H9 (cell line): ENCODE data around the gene FAM180A. TPM values are rescaled to one million over a fixed set of nuclear protein-coding genes. Genes with fewer than 3 reads are reported as not detected.

Experiments
- DNase-seq: peaks from one replicate; pipeline ENCODE4 v3.0.0-alpha.2; 2017
- H2AFZ ChIP-seq: one replicate; pipeline ENCODE4 v1.6.1; 2013; ENCODE audit warnings: mild to moderate bottlenecking, low read length, control low read depth, moderate library complexity
- H2AK5ac ChIP-seq: 2 replicates; pipeline ENCODE4 v1.6.1; 2013; ENCODE audit warnings: low read length, control low read depth, mixed read lengths; ENCODE audit not compliant: insufficient read length
- H2BK120ac ChIP-seq: one replicate; pipeline ENCODE4 v1.6.1; 2013; ENCODE audit warnings: low read depth, mild to moderate bottlenecking, low read length, control low read depth, inconsistent platforms; ENCODE audit not compliant: poor library complexity, severe bottlenecking
- H2BK12ac ChIP-seq: 2 replicates; pipeline ENCODE4 v1.6.1; 2013; ENCODE audit warnings: low read length, control low read depth, mixed read lengths, low read depth; ENCODE audit not compliant: insufficient read length
- H2BK15ac ChIP-seq: 2 replicates; pipeline ENCODE4 v1.6.1; 2013; ENCODE audit warnings: low read depth, low read length, control low read depth
- H2BK20ac ChIP-seq: one replicate; pipeline ENCODE4 v1.6.1; 2013; ENCODE audit warnings: low read depth, mild to moderate bottlenecking, low read length, control low read depth, inconsistent platforms; ENCODE audit not compliant: poor library complexity, severe bottlenecking
- H2BK5ac ChIP-seq: 2 replicates; pipeline ENCODE4 v1.6.1; 2013; ENCODE audit warnings: low read length, control low read depth, mixed read lengths; ENCODE audit not compliant: insufficient read length
- H3K14ac ChIP-seq: 2 replicates; pipeline ENCODE4 v1.6.1; 2013; ENCODE audit warnings: low read length, control low read depth; ENCODE audit not compliant: insufficient read depth
- H3K18ac ChIP-seq: 2 replicates; pipeline ENCODE4 v1.6.1; 2013; ENCODE audit warnings: low read depth, mild to moderate bottlenecking, mixed read lengths, low read length, control low read depth; ENCODE audit not compliant: insufficient read length
- H3K23ac ChIP-seq: 2 replicates; pipeline ENCODE4 v1.6.1; 2013; ENCODE audit warnings: low read length, control low read depth, mixed read lengths, low read depth; ENCODE audit not compliant: insufficient read length
- H3K23me2 ChIP-seq: 2 replicates; pipeline ENCODE4 v1.6.1; 2013; ENCODE audit warnings: low read depth, mild to moderate bottlenecking, mixed read lengths, low read length, control low read depth; ENCODE audit not compliant: insufficient read length, poor library complexity, severe bottlenecking
- H3K27ac ChIP-seq: 2 replicates; pipeline ENCODE4 v1.5.1; 2013; ENCODE audit warnings: low read length, control low read depth, mixed read lengths, low read depth; ENCODE audit not compliant: insufficient read length
- H3K27me3 ChIP-seq: 2 replicates; pipeline ENCODE4 v1.6.1; 2013; ENCODE audit warnings: low read length, control low read depth, inconsistent platforms; ENCODE audit not compliant: insufficient read depth
- H3K4ac ChIP-seq: 2 replicates; pipeline ENCODE4 v1.6.1; 2013; ENCODE audit warnings: low read depth, mild to moderate bottlenecking, control low read depth, inconsistent platforms, low read length, moderate library complexity
- H3K4me1 ChIP-seq: 2 replicates; pipeline ENCODE4 v1.6.1; 2013; ENCODE audit warnings: low read length, control low read depth, inconsistent platforms; ENCODE audit not compliant: insufficient read depth
- H3K4me2 ChIP-seq: 2 replicates; pipeline ENCODE4 v1.6.1; 2013; ENCODE audit warnings: low read length, control low read depth, mixed read lengths; ENCODE audit not compliant: insufficient read length, insufficient read depth
- H3K56ac ChIP-seq: 2 replicates; pipeline ENCODE4 v1.6.1; 2013; ENCODE audit warnings: low read depth, mild to moderate bottlenecking, mixed read lengths, low read length, control low read depth; ENCODE audit not compliant: insufficient read length
- H3K79me1 ChIP-seq: 2 replicates; pipeline ENCODE4 v1.6.1; 2013; ENCODE audit warnings: low read depth, mild to moderate bottlenecking, moderate library complexity, low read length, control low read depth, inconsistent platforms; ENCODE audit not compliant: insufficient read depth, poor library complexity, severe bottlenecking
- H3K79me2 ChIP-seq: 2 replicates; pipeline ENCODE4 v1.6.1; 2013; ENCODE audit warnings: low read length, control low read depth, inconsistent platforms; ENCODE audit not compliant: insufficient read depth
- H3K9ac ChIP-seq: 2 replicates; pipeline ENCODE4 v1.6.1; 2013; ENCODE audit warnings: low read length, control low read depth, mixed read lengths; ENCODE audit not compliant: insufficient read length; ENCODE audit errors: extremely low read depth
- H3K9me3 ChIP-seq: one replicate; pipeline ENCODE4 v1.6.1; 2013; ENCODE audit warnings: low read depth, low read length, inconsistent platforms; ENCODE audit not compliant: control insufficient read depth
- H3T11ph ChIP-seq: one replicate; pipeline ENCODE4 v1.6.1; 2013; ENCODE audit warnings: mild to moderate bottlenecking, low read length, control low read depth, inconsistent platforms
- H4K20me1 ChIP-seq: one replicate; pipeline ENCODE4 v1.6.1; 2013; ENCODE audit not compliant: control insufficient read depth, insufficient read length, insufficient read depth
- H4K5ac ChIP-seq: 2 replicates; pipeline ENCODE4 v1.6.1; 2013; ENCODE audit warnings: low read depth, mild to moderate bottlenecking, mixed read lengths, low read length, control low read depth; ENCODE audit not compliant: insufficient read length
- H4K8ac ChIP-seq: replicated peaks from 2 replicates; pipeline ENCODE4 v1.6.1; 2013; ENCODE audit warnings: low read length, control low read depth, mixed read lengths, low read depth; ENCODE audit not compliant: insufficient read length
- H4K91ac ChIP-seq: 2 replicates; pipeline ENCODE4 v1.6.1; 2013; ENCODE audit warnings: low read depth, mild to moderate bottlenecking, moderate library complexity, mixed read lengths, low read length, control low read depth; ENCODE audit not compliant: insufficient read length
- H3K27ac Mint-ChIP-seq, 3 experiments: 2 replicates in 2 of 3; 3 replicates in 1 of 3; pipeline ENCODE4 v1.8.0; 2020 to 2021; ENCODE audit warnings: mixed read lengths in 3 of 3, mild to moderate bottlenecking in 1 of 3, moderate library complexity in 1 of 3
- H3K27me3 Mint-ChIP-seq: 2 replicates; pipeline ENCODE4 v1.8.0; 2021; ENCODE audit warnings: low read depth, mild to moderate bottlenecking, moderate library complexity, mixed read lengths
- H3K36me3 Mint-ChIP-seq, 3 experiments: 2 replicates in 2 of 3; 3 replicates in 1 of 3; pipeline ENCODE4 v1.8.0; 2020 to 2021; ENCODE audit warnings: low read depth in 3 of 3, mixed read lengths in 3 of 3; ENCODE audit not compliant: insufficient read depth in 1 of 3
- H3K4me1 Mint-ChIP-seq, 2 experiments: 2 replicates each; pipeline ENCODE4 v1.8.0; 2020; ENCODE audit warnings: mixed read lengths in 2 of 2
- H3K4me3 Mint-ChIP-seq, 2 experiments: 2 replicates in 1 of 2; 3 replicates in 1 of 2; pipeline ENCODE4 v1.8.0; 2020 to 2021; ENCODE audit warnings: mild to moderate bottlenecking in 2 of 2, mixed read lengths in 2 of 2, moderate library complexity in 1 of 2
- H3K9me3 Mint-ChIP-seq, 2 experiments: 2 replicates in 1 of 2; 3 replicates in 1 of 2; pipeline ENCODE4 v1.8.0; 2020; ENCODE audit warnings: mild to moderate bottlenecking in 2 of 2, mixed read lengths in 2 of 2, moderate library complexity in 1 of 2
- WGBS: extraction: QIAGEN DNeasy Blood & Tissue Kit; methylation state at CpG from one replicate; pipeline ENCODE4 v1.1.7; 2013; ENCODE audit warnings: missing lambda C conversion rate, low lambda C conversion rate, mixed read lengths; ENCODE audit not compliant: insufficient read length; ENCODE audit errors: extremely low coverage; 5-methylcytosine and 5-hydroxymethylcytosine counted together
- total RNA-seq: library from RNA; stranded (reverse); gene quantifications from 2 replicates; pipeline ENCODE4 v1.2.1, GENCODE V29; 2021
- TF ChIP-seq, protein P1 (sequence below): fragments of 200-600 bp; sonication (generic); conservative IDR thresholded peaks from 3 replicates; pipeline ENCODE4 v1.8.0; 2021; ENCODE audit warnings: antibody characterized with exemption, mild to moderate bottlenecking

FAM180A gene
- total RNA-seq, 1 experiment from 2014 or later: not detected

DNA sequence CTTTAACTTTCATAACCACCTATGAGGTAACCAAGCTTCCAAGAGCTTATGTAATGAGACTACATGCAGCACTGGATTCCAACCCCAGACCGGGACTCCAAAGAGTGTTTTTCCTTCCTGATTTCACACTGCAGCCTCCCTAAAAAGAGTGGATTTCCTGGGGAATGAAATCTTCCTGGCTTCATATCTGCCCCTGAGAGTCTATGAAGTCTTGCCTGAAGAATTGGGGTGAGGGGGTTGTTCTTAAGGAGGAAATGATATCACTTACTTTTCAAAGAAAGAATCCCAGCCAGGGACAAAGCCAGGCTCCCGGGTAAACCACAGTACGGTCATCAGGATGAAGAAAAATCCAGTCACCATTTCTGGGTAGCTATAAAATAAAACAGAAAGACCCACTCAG is 56.6 kb downstream of the FAM180A start:
- WGBS: no CpG with 5 or more reads among the region's 3 CpGs
- no peak overlapping the region for H3K9ac ChIP-seq

More for the DNA sequence above, 56.6 kb downstream of the FAM180A start:
- no peak overlapping the region for H3K23ac ChIP-seq
- H2BK120ac ChIP-seq: no peak overlapping the region
- no peaks in the 10 kb centered on the region for H3K79me1 ChIP-seq
- Mint-ChIP-seq H3K9me3 (no peaks in the 10 kb centered on the region), H3K27ac (no peak overlapping the region), H3K4me3 (no peak overlapping the region), H3K27me3 (no peaks in the 10 kb centered on the region), H3K4me1 (peaks cover under 1 to 2% of the 10 kb centered on the region in 2 experiments), H3K36me3 (peaks cover 0 to 11% (median 10%) of the 10 kb centered on the region in 3 experiments; a peak in 3 of 7 replicates)
- no peak overlapping the region for H3T11ph ChIP-seq
- H2AFZ ChIP-seq: no peak overlapping the region
- H3K23me2 ChIP-seq: no peaks in the 10 kb centered on the region
- TF ChIP-seq, protein P1, sequence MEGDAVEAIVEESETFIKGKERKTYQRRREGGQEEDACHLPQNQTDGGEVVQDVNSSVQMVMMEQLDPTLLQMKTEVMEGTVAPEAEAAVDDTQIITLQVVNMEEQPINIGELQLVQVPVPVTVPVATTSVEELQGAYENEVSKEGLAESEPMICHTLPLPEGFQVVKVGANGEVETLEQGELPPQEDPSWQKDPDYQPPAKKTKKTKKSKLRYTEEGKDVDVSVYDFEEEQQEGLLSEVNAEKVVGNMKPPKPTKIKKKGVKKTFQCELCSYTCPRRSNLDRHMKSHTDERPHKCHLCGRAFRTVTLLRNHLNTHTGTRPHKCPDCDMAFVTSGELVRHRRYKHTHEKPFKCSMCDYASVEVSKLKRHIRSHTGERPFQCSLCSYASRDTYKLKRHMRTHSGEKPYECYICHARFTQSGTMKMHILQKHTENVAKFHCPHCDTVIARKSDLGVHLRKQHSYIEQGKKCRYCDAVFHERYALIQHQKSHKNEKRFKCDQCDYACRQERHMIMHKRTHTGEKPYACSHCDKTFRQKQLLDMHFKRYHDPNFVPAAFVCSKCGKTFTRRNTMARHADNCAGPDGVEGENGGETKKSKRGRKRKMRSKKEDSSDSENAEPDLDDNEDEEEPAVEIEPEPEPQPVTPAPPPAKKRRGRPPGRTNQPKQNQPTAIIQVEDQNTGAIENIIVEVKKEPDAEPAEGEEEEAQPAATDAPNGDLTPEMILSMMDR: no peak
- no peak overlapping the region for H2BK20ac ChIP-seq
- H2BK15ac ChIP-seq: no peak overlapping the region
- H4K20me1 ChIP-seq: no peaks in the 10 kb centered on the region
- H4K5ac ChIP-seq: no peak overlapping the region
- no peak for DNase-seq
- no peak overlapping the region for H2BK12ac ChIP-seq
- no peak overlapping the region for H3K14ac ChIP-seq
- no peak overlapping the region for H3K27ac ChIP-seq
- H2BK5ac ChIP-seq: no peak overlapping the region
- no peak overlapping the region for H4K91ac ChIP-seq
- no peaks in the 10 kb centered on the region for H3K27me3 ChIP-seq
- no peaks in the 10 kb centered on the region for H3K4me1 ChIP-seq
- H4K8ac ChIP-seq: no peak overlapping the region
- no peaks in the 10 kb centered on the region for H3K9me3 ChIP-seq
- H3K56ac ChIP-seq: no peak overlapping the region
- H3K79me2 ChIP-seq: no peaks in the 10 kb centered on the region
- no peak overlapping the region for H3K4me2 ChIP-seq
- H2AK5ac ChIP-seq: no peak overlapping the region
- H3K18ac ChIP-seq: no peak overlapping the region
- no peak overlapping the region for H3K4ac ChIP-seq
